ENCODE results near the gene PTPRF.

DNA sequence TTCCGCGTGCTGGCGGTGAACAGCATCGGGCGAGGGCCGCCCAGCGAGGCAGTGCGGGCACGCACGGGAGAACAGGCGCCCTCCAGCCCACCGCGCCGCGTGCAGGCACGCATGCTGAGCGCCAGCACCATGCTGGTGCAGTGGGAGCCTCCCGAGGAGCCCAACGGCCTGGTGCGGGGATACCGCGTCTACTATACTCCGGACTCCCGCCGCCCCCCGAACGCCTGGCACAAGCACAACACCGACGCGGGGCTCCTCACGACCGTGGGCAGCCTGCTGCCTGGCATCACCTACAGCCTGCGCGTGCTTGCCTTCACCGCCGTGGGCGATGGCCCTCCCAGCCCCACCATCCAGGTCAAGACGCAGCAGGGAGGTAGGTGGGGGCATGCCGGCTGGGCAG is 60.5 kb downstream of the PTPRF start:
- TF ChIP-seq POLR2A (IDR thresholded peaks at IDR 0.05; ENCODE audit: low read depth, low read length) (no peak), POLR2AphosphoS5 (IDR thresholded peaks at IDR 0.05; ENCODE audit: low read depth, low read length) (no peak)
